Measurements from ENCODE around the gene CCDC102B. TPM values are rescaled to one million over a fixed set of nuclear protein-coding genes. Genes with fewer than 3 reads are reported as not detected.

CCDC102B gene
- total and polyA plus RNA-seq, 2 experiments from 2014 or later: 1.3 to 2.1 TPM

DNA sequence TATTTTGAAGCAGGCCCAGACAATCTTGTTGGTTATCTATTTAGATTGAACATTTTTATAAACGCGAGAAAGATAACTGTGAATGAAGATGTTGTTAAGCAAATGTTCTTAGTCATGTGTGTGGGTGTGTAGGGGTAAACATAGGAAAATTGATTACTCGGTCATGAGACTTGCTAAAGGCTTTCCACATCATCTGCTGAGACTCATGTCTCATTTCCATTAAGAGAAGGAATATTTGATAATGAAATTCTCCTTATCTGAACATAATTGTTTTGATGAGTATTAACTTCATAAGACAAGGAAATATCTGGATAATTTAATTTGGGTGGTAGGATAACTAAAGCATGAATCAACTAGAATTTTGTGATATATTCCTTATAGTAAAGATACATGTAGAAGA lies 19.7 kb downstream of the CCDC102B start (continued):
- TF ChIP-seq, protein P1, sequence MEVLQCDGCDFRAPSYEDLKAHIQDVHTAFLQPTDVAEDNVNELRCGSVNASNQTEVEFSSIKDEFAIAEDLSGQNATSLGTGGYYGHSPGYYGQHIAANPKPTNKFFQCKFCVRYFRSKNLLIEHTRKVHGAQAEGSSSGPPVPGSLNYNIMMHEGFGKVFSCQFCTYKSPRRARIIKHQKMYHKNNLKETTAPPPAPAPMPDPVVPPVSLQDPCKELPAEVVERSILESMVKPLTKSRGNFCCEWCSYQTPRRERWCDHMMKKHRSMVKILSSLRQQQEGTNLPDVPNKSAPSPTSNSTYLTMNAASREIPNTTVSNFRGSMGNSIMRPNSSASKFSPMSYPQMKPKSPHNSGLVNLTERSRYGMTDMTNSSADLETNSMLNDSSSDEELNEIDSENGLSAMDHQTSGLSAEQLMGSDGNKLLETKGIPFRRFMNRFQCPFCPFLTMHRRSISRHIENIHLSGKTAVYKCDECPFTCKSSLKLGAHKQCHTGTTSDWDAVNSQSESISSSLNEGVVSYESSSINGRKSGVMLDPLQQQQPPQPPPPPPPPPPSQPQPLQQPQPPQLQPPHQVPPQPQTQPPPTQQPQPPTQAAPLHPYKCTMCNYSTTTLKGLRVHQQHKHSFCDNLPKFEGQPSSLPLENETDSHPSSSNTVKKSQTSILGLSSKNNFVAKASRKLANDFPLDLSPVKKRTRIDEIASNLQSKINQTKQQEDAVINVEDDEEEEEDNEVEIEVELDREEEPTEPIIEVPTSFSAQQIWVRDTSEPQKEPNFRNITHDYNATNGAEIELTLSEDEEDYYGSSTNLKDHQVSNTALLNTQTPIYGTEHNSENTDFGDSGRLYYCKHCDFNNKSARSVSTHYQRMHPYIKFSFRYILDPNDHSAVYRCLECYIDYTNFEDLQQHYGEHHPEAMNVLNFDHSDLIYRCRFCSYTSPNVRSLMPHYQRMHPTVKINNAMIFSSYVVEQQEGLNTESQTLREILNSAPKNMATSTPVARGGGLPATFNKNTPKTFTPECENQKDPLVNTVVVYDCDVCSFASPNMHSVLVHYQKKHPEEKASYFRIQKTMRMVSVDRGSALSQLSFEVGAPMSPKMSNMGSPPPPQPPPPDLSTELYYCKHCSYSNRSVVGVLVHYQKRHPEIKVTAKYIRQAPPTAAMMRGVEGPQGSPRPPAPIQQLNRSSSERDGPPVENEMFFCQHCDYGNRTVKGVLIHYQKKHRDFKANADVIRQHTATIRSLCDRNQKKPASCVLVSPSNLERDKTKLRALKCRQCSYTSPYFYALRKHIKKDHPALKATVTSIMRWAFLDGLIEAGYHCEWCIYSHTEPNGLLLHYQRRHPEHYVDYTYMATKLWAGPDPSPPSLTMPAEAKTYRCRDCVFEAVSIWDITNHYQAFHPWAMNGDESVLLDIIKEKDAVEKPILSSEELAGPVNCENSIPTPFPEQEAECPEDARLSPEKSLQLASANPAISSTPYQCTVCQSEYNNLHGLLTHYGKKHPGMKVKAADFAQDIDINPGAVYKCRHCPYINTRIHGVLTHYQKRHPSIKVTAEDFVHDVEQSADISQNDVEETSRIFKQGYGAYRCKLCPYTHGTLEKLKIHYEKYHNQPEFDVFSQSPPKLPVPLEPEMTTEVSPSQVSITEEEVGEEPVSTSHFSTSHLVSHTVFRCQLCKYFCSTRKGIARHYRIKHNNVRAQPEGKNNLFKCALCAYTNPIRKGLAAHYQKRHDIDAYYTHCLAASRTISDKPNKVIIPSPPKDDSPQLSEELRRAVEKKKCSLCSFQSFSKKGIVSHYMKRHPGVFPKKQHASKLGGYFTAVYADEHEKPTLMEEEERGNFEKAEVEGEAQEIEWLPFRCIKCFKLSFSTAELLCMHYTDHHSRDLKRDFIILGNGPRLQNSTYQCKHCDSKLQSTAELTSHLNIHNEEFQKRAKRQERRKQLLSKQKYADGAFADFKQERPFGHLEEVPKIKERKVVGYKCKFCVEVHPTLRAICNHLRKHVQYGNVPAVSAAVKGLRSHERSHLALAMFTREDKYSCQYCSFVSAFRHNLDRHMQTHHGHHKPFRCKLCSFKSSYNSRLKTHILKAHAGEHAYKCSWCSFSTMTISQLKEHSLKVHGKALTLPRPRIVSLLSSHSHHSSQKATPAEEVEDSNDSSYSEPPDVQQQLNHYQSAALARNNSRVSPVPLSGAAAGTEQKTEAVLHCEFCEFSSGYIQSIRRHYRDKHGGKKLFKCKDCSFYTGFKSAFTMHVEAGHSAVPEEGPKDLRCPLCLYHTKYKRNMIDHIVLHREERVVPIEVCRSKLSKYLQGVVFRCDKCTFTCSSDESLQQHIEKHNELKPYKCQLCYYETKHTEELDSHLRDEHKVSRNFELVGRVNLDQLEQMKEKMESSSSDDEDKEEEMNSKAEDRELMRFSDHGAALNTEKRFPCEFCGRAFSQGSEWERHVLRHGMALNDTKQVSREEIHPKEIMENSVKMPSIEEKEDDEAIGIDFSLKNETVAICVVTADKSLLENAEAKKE (CRISPR knock-in tag; IDR thresholded peaks at IDR 0.05): no peak
- TF ChIP-seq EZH2phosphoT487 (IDR thresholded peaks at IDR 0.05; ENCODE audit: unreplicated experiment): no peak
- TF ChIP-seq ZNF331 (CRISPR knock-in tag; IDR thresholded peaks at IDR 0.05; ENCODE audit: low read depth): no peak

DNA sequence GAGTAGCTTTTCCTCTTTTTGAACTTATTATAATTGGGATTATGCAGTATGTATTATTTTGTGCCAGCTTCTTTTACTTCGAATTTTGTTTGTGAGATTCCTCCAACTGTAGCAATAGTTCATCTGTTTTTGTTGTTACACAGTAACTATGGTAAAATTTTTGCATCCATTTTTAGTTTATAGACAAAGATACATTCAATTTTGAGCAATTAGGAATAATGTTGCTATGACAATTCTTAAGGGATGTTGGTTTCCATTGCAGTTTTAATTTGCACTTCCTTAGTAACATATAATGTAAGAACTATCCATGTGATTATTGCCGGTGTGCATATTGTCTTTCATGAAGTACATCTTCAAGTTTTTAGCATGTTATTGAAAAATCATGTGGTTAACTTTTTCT lies 20.7 kb downstream of the CCDC102B start:
- DNase-seq (ENCODE audit: low spot score) (no peak), ATAC-seq (no peak)
- H3K9me3 Mint-ChIP-seq: no peaks in the 10 kb centered on the region
- H3K9me2 ChIP-seq (ENCODE audit: insufficient read depth): no peaks in the 10 kb centered on the region
- no peak overlapping the region for H3K4me3 Mint-ChIP-seq
- no peaks in the 10 kb centered on the region for H3K27me3 Mint-ChIP-seq (ENCODE audit: insufficient read depth, low read depth, poor library complexity)
- no peaks in the 10 kb centered on the region for H4K20me1 ChIP-seq (replicated peaks; ENCODE audit: insufficient read depth)
- H3F3A ChIP-seq (replicated peaks; ENCODE audit: low read depth): no peaks in the 10 kb centered on the region
- H3K79me2 ChIP-seq (replicated peaks; ENCODE audit: insufficient read depth): no peaks in the 10 kb centered on the region
- H3K36me3 Mint-ChIP-seq (ENCODE audit: low read depth): no peaks in the 10 kb centered on the region
- H3K27ac Mint-ChIP-seq: no peak overlapping the region
- no peaks in the 10 kb centered on the region for H3K4me1 Mint-ChIP-seq
- H3K27me3 ChIP-seq (ENCODE audit: insufficient read depth): no peaks in the 10 kb centered on the region
- no peak overlapping the region for H2AFZ ChIP-seq
- no peak overlapping the region for H3K4me2 ChIP-seq
- H3K4me1 ChIP-seq (ENCODE audit: insufficient read depth): no peaks in the 10 kb centered on the region
- H3K27ac ChIP-seq (ENCODE audit: low read depth): no peak overlapping the region
- no peak overlapping the region for H3K4me3 ChIP-seq
- H3K36me3 ChIP-seq (ENCODE audit: insufficient read depth): no peaks in the 10 kb centered on the region
- TF ChIP-seq ZNF331 (CRISPR knock-in tag; IDR thresholded peaks at IDR 0.05; ENCODE audit: low read depth) (no peak), NANOG (IDR thresholded peaks at IDR 0.05; ENCODE audit: borderline replicate concordance) (no peak), CREB1 (CRISPR knock-in tag; IDR thresholded peaks at IDR 0.05; ENCODE audit: low read depth) (no peak), POLR2AphosphoS5 (IDR thresholded peaks at IDR 0.05; ENCODE audit: low read depth) (no peak), ZNF114 (CRISPR knock-in tag; IDR thresholded peaks at IDR 0.05) (no peak), STAT1 (IDR thresholded peaks at IDR 0.05; ENCODE audit: unreplicated experiment) (no peak), EZH2 (IDR thresholded peaks at IDR 0.05; ENCODE audit: low read depth, unreplicated experiment) (no peak), JUNB (IDR thresholded peaks at IDR 0.05; ENCODE audit: unreplicated experiment) (no peak), EZH2phosphoT487 (IDR thresholded peaks at IDR 0.05; ENCODE audit: unreplicated experiment) (no peak)
- TF ChIP-seq, protein P2, sequence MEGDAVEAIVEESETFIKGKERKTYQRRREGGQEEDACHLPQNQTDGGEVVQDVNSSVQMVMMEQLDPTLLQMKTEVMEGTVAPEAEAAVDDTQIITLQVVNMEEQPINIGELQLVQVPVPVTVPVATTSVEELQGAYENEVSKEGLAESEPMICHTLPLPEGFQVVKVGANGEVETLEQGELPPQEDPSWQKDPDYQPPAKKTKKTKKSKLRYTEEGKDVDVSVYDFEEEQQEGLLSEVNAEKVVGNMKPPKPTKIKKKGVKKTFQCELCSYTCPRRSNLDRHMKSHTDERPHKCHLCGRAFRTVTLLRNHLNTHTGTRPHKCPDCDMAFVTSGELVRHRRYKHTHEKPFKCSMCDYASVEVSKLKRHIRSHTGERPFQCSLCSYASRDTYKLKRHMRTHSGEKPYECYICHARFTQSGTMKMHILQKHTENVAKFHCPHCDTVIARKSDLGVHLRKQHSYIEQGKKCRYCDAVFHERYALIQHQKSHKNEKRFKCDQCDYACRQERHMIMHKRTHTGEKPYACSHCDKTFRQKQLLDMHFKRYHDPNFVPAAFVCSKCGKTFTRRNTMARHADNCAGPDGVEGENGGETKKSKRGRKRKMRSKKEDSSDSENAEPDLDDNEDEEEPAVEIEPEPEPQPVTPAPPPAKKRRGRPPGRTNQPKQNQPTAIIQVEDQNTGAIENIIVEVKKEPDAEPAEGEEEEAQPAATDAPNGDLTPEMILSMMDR (conservative IDR thresholded peaks at IDR 0.05; ENCODE audit: low read depth in 2 of 2): no peak
- TF ChIP-seq, protein P3, sequence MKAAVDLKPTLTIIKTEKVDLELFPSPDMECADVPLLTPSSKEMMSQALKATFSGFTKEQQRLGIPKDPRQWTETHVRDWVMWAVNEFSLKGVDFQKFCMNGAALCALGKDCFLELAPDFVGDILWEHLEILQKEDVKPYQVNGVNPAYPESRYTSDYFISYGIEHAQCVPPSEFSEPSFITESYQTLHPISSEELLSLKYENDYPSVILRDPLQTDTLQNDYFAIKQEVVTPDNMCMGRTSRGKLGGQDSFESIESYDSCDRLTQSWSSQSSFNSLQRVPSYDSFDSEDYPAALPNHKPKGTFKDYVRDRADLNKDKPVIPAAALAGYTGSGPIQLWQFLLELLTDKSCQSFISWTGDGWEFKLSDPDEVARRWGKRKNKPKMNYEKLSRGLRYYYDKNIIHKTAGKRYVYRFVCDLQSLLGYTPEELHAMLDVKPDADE (IDR thresholded peaks at IDR 0.05): no peak
- TF ChIP-seq, protein P4, sequence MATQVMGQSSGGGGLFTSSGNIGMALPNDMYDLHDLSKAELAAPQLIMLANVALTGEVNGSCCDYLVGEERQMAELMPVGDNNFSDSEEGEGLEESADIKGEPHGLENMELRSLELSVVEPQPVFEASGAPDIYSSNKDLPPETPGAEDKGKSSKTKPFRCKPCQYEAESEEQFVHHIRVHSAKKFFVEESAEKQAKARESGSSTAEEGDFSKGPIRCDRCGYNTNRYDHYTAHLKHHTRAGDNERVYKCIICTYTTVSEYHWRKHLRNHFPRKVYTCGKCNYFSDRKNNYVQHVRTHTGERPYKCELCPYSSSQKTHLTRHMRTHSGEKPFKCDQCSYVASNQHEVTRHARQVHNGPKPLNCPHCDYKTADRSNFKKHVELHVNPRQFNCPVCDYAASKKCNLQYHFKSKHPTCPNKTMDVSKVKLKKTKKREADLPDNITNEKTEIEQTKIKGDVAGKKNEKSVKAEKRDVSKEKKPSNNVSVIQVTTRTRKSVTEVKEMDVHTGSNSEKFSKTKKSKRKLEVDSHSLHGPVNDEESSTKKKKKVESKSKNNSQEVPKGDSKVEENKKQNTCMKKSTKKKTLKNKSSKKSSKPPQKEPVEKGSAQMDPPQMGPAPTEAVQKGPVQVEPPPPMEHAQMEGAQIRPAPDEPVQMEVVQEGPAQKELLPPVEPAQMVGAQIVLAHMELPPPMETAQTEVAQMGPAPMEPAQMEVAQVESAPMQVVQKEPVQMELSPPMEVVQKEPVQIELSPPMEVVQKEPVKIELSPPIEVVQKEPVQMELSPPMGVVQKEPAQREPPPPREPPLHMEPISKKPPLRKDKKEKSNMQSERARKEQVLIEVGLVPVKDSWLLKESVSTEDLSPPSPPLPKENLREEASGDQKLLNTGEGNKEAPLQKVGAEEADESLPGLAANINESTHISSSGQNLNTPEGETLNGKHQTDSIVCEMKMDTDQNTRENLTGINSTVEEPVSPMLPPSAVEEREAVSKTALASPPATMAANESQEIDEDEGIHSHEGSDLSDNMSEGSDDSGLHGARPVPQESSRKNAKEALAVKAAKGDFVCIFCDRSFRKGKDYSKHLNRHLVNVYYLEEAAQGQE (IDR thresholded peaks at IDR 0.05; ENCODE audit: unreplicated experiment): no peak
